Hematopoietic multipotent progenitor cell (in vitro differentiated cells): ENCODE results near the gene KIN. TPM values are rescaled to one million over a fixed set of nuclear protein-coding genes. Genes with fewer than 3 reads are reported as not detected.
"Not testable (repeated sequence)": the region's sequence is repeated elsewhere in the genome, so short reads cannot be mapped to it uniquely, and the experiment has no call there.

ENCODE experiments used
- DNase-seq, 3 donors: peaks; one replicate each; pipeline ENCODE4 v3.0.0-alpha.2; 2011 to 2015; ENCODE audit warnings: low read depth in 2 of 3, low spot score in 2 of 3
- total RNA-seq: library from RNA; depleted of rRNA; stranded (reverse); fragments of >200 nt; gene quantifications from one replicate; pipeline ENCODE4 v1.2.3, GENCODE V29; 2012

Gene KIN
- 2.2 TPM for total RNA-seq

DNA sequence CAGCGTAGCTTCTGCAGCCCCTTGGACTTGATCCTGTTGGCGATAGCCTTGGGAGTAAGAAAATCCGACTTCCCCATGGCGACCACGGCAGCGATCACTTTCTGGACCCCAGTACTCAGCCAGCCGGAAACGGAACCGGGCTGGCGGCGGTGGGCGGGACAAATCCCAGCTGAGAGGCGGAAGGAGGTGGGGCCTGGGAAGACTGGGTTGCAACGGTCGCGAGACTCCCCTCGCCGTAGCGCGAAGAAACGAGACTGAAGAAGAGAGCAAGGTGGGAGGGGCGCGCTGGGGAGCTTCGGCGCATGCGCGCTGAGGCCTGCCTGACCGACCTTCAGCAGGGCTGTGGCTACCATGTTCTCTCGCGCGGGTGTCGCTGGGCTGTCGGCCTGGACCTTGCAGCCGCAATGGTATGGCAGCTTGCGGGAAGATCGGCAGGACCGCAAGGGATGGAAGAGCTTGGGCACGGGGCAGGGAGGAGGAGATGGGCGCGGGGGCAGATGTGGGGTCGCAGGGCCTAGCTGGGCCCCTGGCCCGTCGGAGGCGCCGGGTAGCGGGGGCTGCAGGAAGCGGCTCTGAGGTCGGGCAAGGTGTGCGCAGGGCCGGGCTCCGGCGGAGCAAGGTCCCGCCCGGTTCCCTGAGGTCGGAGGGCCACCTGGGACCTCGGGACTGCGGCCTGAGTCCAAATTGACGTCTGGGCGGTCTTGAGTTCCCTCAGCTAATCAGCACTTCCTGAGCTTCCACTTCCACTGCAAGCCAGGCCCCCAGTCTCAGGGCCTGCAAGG, at the start of gene KIN, which contains the start of gene ATP5F1C:
Gene KIN (minus strand): TSS at position 137 of the 782 bp plus-strand sequence. CDS start 60 bp downstream, at position 77.
Gene ATP5F1C (plus strand): TSS at position 321 of the 782 bp plus-strand sequence. CDS start 31 bp downstream, at position 352.
- DNase-seq: peak; percentile 96 to 98 (median 98)

DNA sequence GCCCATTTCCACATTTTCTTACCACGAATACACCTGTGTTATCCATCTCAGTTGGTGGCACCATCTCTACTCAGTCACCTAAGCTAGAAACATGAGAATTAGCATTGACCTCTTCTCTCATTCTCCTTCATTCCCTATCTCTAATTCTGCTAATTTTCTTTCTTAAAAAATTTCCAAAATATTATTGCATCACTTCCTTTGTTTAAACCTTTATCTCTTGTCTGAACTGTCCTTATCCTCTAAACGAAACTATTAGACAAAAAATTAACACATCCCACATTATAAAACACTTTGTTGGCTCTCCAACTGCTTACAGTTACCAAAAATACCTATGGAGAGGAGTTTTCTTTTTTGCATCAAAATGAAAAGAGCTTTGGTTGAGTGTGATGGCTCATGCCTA, 48.8 kb upstream of the KIN start:
- no peak for DNase-seq

GRCh38 chr10:7834262-7834661, 46.5 kb upstream of the KIN start:
- no peak for DNase-seq

DNA sequence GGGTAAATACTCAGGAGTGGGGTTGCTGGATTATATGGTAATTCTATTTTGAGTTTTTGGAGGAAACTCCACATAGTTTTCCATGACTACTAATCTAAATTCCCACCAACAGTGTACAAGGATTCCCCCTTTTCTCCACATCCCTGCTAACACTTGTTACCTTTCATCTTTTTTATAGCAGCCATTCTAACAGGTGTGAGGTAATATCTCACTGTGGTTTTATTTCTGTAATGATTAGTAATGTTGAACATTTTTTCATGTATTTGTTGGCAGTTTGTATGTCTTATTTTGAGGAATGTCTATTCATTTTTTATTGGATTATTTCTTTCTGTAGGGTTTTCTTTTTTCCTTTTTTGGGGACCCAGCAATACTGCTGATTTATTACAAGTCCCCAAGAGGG, 45.4 kb upstream of the KIN start:
- no peak for DNase-seq

GRCh38 chr10:7832060-7832459, 44.3 kb upstream of the KIN start:
- DNase-seq: no peak

- no peak for DNase-seq
These were observed 41.6 kb upstream of the KIN start for GRCh38 chr10:7829289-7829834.

DNA sequence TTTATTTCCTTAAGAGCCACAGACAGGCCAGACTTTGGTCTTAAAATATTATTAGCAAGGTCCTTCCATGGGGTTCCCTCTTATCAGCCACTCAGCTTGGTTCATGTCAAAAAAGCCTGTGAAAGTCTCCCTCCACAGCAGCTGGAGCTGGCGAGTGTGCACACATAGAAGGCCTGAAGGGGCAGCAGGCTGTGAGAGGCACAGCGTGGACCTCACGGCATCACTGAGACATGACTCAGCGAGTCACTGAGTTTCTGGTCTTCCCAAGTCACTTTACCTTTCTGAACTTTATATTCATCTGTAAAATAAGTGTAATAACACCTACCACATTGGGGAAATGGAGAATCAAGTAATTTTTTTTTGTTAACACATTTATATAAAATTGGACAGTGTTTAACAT, 39.2 kb upstream of the KIN start:
- peak in 1 of 3 donors; percentile 28 for DNase-seq

GRCh38 chr10:7824251-7824650, 36.5 kb upstream of the KIN start:
- DNase-seq: no peak

DNA sequence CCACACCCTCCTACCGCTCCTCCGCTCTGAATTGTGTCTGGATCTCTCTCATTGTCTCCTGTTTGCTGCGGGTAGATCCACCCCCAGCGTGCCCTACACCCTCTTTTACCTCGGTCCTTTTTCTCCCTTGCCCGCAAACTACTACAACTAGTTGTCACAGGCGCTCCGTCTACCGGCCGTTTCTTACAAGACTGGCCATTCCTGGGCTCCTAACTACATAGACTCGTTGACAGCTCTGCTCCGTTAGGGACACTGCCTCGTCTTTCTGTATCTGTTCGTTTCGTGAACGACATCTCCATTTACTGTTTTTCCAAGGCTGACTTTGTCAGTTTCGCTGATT, 31.3 kb upstream of the KIN start:
- DNase-seq: peak in 2 of 3 donors; percentile 41 to 48

- DNase-seq: peak; percentile 80 to 92 (median 88)
These were observed 30.7 kb upstream of the KIN start, which contains the start of gene TAF3 for GRCh38 chr10:7818295-7819120. TAF3 (plus strand) TSS chr10:7818505; CDS start chr10:7818710, 205 bp downstream.

DNA sequence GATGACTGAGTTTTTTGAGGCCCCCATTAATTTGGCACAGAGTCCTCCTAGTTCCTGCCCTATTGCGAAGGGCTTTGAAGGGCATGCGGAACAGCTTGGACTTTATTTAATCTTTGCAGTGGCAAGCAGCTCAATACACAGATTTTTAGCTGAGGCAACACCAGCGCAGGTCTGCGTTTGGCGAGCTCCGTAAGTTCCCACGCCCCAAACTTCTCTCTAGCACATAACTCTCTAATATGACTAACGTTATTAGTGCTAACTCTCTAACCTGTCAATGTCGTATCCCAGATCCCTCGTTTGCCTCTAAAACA, 30.1 kb upstream of the KIN start:
- DNase-seq: no peak

GRCh38 chr10:7817576-7817975, 29.8 kb upstream of the KIN start:
- DNase-seq: no peak

- no peak for DNase-seq
These were observed 25.7 kb upstream of the KIN start for GRCh38 chr10:7813481-7813880.

DNA sequence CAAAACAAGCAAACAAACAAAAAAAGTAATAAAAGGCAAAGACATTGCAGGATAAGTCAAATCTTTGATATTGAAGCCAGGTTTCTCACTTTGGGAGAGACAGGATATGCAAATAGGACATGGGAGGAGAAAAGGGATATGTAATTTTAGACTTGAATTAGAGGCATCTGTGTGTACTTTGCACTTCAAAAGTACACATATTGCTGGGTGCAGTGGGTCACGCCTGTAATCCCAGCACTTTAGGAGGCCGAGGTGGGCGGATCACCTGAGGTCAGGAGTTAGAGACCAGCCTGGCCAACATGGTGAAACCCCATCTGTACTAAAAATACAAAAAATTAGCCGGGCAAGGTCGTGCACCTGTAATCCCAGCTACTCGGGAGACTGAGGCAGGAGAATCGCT, 23.9 kb upstream of the KIN start:
- DNase-seq: not testable (repeated sequence)

DNA sequence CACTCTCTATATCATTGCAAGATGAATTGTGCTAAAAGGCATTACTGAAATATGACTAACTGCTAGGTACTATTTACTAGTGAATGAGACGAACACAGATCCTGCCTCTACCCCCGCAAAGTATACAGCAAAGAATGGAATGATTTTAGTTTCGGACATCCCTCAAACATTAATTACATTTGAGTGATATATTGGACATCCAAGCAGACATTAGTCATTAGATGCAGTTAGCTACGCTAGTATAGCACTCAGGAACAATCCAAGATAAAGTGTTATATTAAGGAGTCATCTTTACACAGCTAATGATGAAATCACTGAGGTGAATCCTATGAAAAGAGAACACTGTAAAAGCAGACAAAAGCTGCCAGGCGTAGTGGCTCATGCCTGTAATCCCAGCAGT, 23.2 kb upstream of the KIN start:
- DNase-seq: no peak

GRCh38 chr10:7810443-7810842, 22.6 kb upstream of the KIN start:
- no peak for DNase-seq

- DNase-seq: no peak
These were observed 21.0 kb upstream of the KIN start for GRCh38 chr10:7808686-7809267.

DNA sequence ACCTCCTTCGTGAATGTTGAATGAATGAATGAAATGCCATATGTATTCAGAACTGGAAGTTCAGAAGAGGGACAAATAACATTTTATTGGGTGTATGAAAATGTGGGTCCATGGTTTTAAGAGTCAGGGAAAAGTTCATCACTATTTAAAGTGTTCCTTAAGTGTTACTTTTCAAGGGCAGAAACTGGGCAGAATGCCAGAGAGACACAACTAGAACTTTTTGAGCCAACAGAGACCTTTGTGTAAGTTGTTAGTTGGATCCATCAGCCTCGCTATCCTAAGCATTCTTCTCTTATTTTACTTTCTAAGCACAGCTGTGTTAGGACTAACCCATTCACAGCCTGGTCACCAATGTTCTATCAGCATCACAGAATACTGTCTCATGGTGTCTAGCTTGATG, 16.9 kb upstream of the KIN start:
- no peak for DNase-seq

DNA sequence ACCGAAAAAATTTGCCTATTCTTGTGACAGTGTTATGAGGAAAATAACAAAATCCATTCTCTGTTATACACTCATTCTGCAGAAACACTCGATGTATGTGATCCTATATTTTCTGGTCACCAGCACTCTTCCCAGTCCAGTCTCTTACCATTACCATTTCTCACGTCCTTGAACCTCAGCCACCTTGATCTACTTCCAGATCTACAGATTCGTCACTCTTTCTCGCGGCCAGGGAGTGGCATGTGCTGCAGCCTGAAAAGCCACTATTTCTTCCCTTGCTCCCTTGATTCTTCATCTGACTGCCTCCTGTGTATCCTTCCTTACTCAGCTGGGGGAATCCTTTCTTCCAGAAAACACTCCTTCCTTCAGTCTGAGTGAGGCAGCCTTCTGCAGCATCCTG, 16.4 kb upstream of the KIN start:
- DNase-seq: no peak

- no peak for DNase-seq
These were observed 14.8 kb upstream of the KIN start for GRCh38 chr10:7802606-7803005.

GRCh38 chr10:7797582-7797981, 9.8 kb upstream of the KIN start:
- DNase-seq: no peak
